ENCODE data around the gene CASTOR2. TPM values are rescaled to one million over a fixed set of nuclear protein-coding genes. Genes with fewer than 3 reads are reported as not detected.

CASTOR2 gene
- total RNA-seq, 1 experiment from 2014 or later: 41.1 TPM

DNA sequence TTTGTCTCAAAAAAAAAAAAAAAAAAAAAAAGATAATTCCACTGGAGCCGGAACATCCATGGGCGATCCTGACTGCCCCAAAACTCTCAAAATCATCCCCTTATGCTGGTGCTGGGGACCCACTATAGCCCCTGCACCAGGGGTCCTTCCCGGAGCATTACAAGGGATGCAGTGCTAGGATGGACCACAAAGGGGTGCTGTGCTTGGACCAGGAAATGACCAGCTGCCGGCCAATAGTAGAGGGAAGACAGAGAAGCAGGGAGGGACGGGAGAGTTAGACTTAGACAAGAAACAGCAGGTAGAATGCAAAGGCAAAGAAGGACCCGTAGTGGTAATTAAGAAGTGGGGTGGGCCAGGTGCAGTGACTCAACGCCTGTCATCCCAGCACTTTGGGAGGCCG lies 68.6 kb downstream of the CASTOR2 start:
- H3K9me3 ChIP-seq (ENCODE audit: control insufficient read depth, insufficient read depth, low read depth, low read length): no peaks in the 10 kb centered on the region
- ChIA-PET POLR2A (no interaction called here), CTCF (interaction anchor here (0.7 kb wide), 1 partner anchor 129 kb away, joined by 10 read pairs; no protein-coding TSS in a partner anchor)
- in situ Hi-C loops (cut with HindIII; ENCODE audit: low pct_unique_long_range_greater_than_20kb, low sequenced_read_pairs): no loop called here
- H3K36me3 ChIP-seq (ENCODE audit: control insufficient read depth, insufficient read depth, low read length): no peaks in the 10 kb centered on the region
- H3K27me3 ChIP-seq (ENCODE audit: control insufficient read depth, insufficient read depth, low read length): no peaks in the 10 kb centered on the region
- BruUV-seq (replicated peaks): no TSS peak
- DNase-seq (ENCODE audit: low read depth, low spot score): no peak
- no peak for ATAC-seq
- no peak for TF ChIP-seq SIN3A (IDR thresholded peaks at IDR 0.05; ENCODE audit: borderline replicate concordance, insufficient read depth, low read depth, low read length)
- TF ChIP-seq, protein P1, sequence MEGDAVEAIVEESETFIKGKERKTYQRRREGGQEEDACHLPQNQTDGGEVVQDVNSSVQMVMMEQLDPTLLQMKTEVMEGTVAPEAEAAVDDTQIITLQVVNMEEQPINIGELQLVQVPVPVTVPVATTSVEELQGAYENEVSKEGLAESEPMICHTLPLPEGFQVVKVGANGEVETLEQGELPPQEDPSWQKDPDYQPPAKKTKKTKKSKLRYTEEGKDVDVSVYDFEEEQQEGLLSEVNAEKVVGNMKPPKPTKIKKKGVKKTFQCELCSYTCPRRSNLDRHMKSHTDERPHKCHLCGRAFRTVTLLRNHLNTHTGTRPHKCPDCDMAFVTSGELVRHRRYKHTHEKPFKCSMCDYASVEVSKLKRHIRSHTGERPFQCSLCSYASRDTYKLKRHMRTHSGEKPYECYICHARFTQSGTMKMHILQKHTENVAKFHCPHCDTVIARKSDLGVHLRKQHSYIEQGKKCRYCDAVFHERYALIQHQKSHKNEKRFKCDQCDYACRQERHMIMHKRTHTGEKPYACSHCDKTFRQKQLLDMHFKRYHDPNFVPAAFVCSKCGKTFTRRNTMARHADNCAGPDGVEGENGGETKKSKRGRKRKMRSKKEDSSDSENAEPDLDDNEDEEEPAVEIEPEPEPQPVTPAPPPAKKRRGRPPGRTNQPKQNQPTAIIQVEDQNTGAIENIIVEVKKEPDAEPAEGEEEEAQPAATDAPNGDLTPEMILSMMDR (IDR thresholded peaks at IDR 0.05): no peak
- TF ChIP-seq, protein P2, sequence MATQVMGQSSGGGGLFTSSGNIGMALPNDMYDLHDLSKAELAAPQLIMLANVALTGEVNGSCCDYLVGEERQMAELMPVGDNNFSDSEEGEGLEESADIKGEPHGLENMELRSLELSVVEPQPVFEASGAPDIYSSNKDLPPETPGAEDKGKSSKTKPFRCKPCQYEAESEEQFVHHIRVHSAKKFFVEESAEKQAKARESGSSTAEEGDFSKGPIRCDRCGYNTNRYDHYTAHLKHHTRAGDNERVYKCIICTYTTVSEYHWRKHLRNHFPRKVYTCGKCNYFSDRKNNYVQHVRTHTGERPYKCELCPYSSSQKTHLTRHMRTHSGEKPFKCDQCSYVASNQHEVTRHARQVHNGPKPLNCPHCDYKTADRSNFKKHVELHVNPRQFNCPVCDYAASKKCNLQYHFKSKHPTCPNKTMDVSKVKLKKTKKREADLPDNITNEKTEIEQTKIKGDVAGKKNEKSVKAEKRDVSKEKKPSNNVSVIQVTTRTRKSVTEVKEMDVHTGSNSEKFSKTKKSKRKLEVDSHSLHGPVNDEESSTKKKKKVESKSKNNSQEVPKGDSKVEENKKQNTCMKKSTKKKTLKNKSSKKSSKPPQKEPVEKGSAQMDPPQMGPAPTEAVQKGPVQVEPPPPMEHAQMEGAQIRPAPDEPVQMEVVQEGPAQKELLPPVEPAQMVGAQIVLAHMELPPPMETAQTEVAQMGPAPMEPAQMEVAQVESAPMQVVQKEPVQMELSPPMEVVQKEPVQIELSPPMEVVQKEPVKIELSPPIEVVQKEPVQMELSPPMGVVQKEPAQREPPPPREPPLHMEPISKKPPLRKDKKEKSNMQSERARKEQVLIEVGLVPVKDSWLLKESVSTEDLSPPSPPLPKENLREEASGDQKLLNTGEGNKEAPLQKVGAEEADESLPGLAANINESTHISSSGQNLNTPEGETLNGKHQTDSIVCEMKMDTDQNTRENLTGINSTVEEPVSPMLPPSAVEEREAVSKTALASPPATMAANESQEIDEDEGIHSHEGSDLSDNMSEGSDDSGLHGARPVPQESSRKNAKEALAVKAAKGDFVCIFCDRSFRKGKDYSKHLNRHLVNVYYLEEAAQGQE (IDR thresholded peaks at IDR 0.05; ENCODE audit: insufficient read depth in 1 of 2, low read depth in 2 of 2, low read length in 1 of 2): no peak
- no peak for TF ChIP-seq TCF7L2 (IDR thresholded peaks at IDR 0.05; ENCODE audit: low read depth, low read length)
- TF ChIP-seq POLR2AphosphoS5 (IDR thresholded peaks at IDR 0.05; ENCODE audit: low read depth, low read length): no peak
- intact Hi-C loops (cut with micrococcal nuclease; ENCODE audit: unreplicated experiment): no loop called here
- no peak overlapping the region for H3K4me3 ChIP-seq (ENCODE audit: low read depth in 2 of 2, low read length in 2 of 2)
- H3K27ac ChIP-seq (ENCODE audit: low read length): no peak overlapping the region
- H3K4me1 ChIP-seq (ENCODE audit: control insufficient read depth, insufficient read depth, low read length): no peaks in the 10 kb centered on the region

DNA sequence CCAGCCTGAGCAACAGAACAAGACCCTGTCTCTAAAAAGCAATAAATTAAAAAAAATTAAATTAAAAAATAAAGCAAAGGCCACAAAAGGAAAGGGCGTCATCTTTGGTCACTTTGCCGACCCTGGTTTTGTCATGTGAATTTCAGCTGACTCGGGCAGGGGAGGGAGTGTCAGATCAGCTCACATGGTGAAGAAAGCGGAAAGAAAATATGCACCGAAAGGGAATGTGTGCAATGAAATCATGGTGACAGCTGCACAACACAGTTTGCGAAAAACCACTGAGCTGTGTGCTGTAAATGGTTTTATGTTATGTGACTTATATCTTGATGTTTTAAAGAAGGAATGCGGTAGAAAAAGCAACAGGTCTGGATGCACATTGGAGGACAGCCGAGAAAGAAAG lies 69.3 kb downstream of the CASTOR2 start:
- H3K4me1 ChIP-seq (ENCODE audit: control insufficient read depth, insufficient read depth, low read length): no peaks in the 10 kb centered on the region
- no peak for ATAC-seq
- intact Hi-C loops (cut with micrococcal nuclease; ENCODE audit: unreplicated experiment) (no loop called here), in situ Hi-C loops (cut with HindIII; ENCODE audit: low pct_unique_long_range_greater_than_20kb, low sequenced_read_pairs) (no loop called here)
- POLR2A ChIA-PET: no interaction called here
- no peak overlapping the region for H3K4me3 ChIP-seq (ENCODE audit: low read depth in 2 of 2, low read length in 2 of 2)
- no peak overlapping the region for H3K27ac ChIP-seq (ENCODE audit: low read length)
- CTCF ChIA-PET: no interaction called here
- no peaks in the 10 kb centered on the region for H3K9me3 ChIP-seq (ENCODE audit: control insufficient read depth, insufficient read depth, low read depth, low read length)
- no peaks in the 10 kb centered on the region for H3K36me3 ChIP-seq (ENCODE audit: control insufficient read depth, insufficient read depth, low read length)
- no TSS peak for BruUV-seq (replicated peaks)
- H3K27me3 ChIP-seq (ENCODE audit: control insufficient read depth, insufficient read depth, low read length): no peaks in the 10 kb centered on the region
- DNase-seq (ENCODE audit: low read depth, low spot score): no peak
- no peak for TF ChIP-seq POLR2AphosphoS5 (IDR thresholded peaks at IDR 0.05; ENCODE audit: low read depth, low read length)
- TF ChIP-seq, protein P1 (IDR thresholded peaks at IDR 0.05): no peak
- no peak for TF ChIP-seq TCF7L2 (IDR thresholded peaks at IDR 0.05; ENCODE audit: low read depth, low read length)
- TF ChIP-seq SIN3A (IDR thresholded peaks at IDR 0.05; ENCODE audit: borderline replicate concordance, insufficient read depth, low read depth, low read length): no peak
- TF ChIP-seq, protein P2 (IDR thresholded peaks at IDR 0.05; ENCODE audit: insufficient read depth in 1 of 2, low read depth in 2 of 2, low read length in 1 of 2): no peak

Measured in Panc1 (cell line).